PFSK-1 (cell line): ENCODE measurements around the gene RPS3.

Source experiments
- POLR2AphosphoS5 ChIP-seq: IDR thresholded peaks from 2 replicates; pipeline ENCODE4 v1.6.1; 2012; ENCODE audit warnings: low read depth, mild to moderate bottlenecking, control low read depth, low read length, moderate library complexity
- TAF1 ChIP-seq: IDR thresholded peaks from 2 replicates; pipeline ENCODE4 v1.6.1; 2012; ENCODE audit warnings: low read length, control low read depth, borderline replicate concordance; ENCODE audit not compliant: insufficient read depth
- TF ChIP-seq, protein P1 (sequence below), 2 experiments: IDR thresholded peaks; 2 replicates each; pipeline versions ENCODE4 v1.6.1 to v1.8.0; 2011 to 2012; ENCODE audit warnings: low read depth in 2 of 2, low read length in 2 of 2, control low read depth in 1 of 2, inconsistent platforms in 1 of 2, mild to moderate bottlenecking in 1 of 2, moderate library complexity in 1 of 2; ENCODE audit not compliant: insufficient read depth in 1 of 2

DNA sequence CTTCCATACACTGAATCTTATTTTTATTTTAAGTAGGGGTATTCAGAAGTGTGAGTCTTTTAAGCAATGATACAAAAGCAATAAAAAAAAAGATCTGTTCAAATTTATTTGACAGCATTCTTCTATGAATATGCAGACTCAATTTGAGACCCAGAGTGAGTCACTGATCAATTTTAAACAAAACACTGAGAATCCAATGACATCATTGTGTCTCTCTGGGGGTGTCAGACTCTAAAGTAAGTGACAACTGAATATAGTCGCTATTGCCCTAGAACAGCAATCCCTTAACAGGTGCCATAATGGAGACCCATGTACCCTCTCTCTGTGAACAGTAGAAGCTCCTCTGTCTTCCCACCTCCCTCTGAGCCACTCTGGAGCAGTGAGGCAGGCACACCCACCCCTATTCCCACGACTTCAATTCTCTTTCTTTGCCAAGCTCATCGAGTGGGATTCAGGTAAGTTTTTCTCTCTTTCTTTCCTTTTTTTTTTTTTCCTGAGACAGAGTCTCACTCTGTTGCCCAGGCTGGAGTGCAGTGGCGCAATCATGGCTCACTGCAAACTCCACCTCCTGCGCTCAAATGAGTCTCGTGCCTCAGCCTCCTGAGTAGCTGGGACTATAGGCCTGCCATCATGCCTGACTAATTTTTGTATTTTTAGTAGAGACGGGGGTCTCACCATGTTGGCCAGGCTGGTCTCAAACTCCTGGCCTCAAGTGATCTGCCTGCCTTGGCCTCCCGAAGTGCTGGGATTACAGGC, 5.1 kb upstream of the RPS3 start:
- TF ChIP-seq, protein P1, sequence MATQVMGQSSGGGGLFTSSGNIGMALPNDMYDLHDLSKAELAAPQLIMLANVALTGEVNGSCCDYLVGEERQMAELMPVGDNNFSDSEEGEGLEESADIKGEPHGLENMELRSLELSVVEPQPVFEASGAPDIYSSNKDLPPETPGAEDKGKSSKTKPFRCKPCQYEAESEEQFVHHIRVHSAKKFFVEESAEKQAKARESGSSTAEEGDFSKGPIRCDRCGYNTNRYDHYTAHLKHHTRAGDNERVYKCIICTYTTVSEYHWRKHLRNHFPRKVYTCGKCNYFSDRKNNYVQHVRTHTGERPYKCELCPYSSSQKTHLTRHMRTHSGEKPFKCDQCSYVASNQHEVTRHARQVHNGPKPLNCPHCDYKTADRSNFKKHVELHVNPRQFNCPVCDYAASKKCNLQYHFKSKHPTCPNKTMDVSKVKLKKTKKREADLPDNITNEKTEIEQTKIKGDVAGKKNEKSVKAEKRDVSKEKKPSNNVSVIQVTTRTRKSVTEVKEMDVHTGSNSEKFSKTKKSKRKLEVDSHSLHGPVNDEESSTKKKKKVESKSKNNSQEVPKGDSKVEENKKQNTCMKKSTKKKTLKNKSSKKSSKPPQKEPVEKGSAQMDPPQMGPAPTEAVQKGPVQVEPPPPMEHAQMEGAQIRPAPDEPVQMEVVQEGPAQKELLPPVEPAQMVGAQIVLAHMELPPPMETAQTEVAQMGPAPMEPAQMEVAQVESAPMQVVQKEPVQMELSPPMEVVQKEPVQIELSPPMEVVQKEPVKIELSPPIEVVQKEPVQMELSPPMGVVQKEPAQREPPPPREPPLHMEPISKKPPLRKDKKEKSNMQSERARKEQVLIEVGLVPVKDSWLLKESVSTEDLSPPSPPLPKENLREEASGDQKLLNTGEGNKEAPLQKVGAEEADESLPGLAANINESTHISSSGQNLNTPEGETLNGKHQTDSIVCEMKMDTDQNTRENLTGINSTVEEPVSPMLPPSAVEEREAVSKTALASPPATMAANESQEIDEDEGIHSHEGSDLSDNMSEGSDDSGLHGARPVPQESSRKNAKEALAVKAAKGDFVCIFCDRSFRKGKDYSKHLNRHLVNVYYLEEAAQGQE (IDR thresholded peaks at IDR 0.05; ENCODE audit: insufficient read depth in 1 of 2, low read depth in 2 of 2, low read length in 2 of 2) = no peak
- TF ChIP-seq TAF1 (no peak), POLR2AphosphoS5 (no peak)
